Activated T-helper 1 cell treated with anti-CD3 and anti-CD28 coated beads, Interleukin-2, amount 50 U/mL, for 16 hours (primary cell): ENCODE data around the gene ZACN.
"Not testable (repeated sequence)": the region's sequence is repeated elsewhere in the genome, so short reads cannot be mapped to it uniquely, and the experiment has no call there.

ENCODE experiments used
- DNase-seq, 2 donors: peaks; one replicate each; pipeline ENCODE4 v3.0.0-alpha.2; 2020; ENCODE audit warnings: low read depth in 1 of 2, low spot score in 1 of 2

The ZACN gene

GRCh38 chr17:76078860-76079534 lies at the start of gene ZACN:
Gene ZACN, plus strand, starts transcription at chr17:76079182. Its CDS starts 83 bp downstream, at chr17:76079265.
- DNase-seq: no peak

- DNase-seq: no peak
Observed at GRCh38 chr17:76032073-76032779, 46.8 kb upstream of the ZACN start.

GRCh38 chr17:76032780-76033108 lies 46.2 kb upstream of the ZACN start:
- no peak for DNase-seq

- no peak for DNase-seq
Observed at GRCh38 chr17:76033139-76033538, 45.8 kb upstream of the ZACN start.

- DNase-seq: no peak
Observed at GRCh38 chr17:76034428-76035350, 44.3 kb upstream of the ZACN start.

- DNase-seq: no peak
Observed at GRCh38 chr17:76036497-76037261, 42.3 kb upstream of the ZACN start.

DNA sequence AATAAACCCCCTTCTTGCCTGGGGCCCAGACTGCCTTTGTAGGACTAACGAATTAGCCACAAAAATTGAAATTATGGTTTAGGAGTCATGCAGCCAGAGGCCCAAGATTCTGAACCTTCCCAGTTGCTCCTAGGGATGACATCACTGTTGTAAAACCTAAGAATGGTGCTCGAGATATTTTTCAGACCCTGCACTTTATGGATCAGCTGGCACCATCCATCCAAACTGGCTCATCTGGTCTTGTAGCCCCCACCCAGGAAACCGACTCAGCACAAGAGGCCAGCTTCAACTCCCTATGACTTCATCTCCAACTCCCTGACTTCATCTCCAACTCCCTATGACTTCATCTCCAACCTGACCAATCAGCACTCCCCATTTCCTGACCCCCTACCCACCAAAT lies 40.9 kb upstream of the ZACN start:
- DNase-seq: no peak

DNA sequence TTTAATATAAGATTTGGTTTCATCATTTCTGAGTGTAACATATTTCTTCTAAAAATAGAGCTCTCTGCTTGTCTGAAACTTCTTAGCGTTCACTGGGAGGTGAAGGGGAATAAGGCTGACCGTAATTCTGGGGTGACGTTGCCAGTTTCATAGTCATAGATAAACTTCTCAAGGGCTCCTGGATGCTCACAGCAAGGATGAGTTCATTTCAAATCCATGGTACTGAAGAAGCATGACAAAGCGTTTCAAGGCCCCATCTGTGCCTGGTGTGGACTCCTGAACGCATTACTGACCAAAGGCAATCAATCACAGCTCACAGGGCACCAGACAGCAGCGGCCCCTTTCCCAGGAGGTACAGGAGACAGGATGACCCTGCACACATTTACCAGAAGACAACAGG lies 39.9 kb upstream of the ZACN start:
- DNase-seq: no peak

DNA sequence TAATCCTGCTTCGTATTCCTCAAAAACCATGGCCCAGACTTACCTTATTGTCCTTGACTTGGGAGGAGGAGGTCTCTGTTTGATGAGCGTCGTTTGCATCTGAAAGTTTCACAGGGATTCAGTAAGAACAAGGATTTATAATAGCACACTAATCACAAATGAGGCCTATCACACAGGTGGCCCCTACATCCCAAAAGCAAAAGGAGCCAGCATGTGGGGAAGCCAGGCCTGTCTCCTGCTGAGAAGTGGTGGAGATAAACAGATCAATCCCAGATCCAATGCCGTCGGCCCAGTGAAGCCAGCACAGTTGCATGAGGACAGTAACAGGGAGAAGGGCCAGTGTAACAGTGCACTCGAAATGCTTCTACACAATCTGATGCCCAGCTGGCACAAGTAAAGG lies 38.6 kb upstream of the ZACN start:
- no peak for DNase-seq

DNA sequence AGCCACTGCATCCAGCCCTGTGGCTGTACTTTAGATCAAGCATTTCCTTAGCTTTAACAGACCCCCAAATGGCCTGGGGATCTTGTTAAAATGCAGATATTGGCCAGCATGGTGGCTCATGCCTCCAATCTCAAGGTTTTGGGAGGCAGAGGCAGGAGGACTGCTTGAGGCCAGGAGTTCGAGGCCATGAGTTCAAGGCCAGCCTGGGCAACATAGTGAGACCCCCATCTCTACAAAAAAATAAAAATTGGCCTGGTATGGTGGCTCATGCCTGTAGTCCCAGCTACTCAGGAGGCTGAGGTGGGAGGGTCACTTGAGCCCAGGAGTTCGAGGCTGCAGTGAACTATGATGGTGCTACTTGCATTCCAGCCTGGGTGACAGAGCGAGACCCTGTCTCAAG lies 36.1 kb upstream of the ZACN start:
- DNase-seq: not testable (repeated sequence)

DNA sequence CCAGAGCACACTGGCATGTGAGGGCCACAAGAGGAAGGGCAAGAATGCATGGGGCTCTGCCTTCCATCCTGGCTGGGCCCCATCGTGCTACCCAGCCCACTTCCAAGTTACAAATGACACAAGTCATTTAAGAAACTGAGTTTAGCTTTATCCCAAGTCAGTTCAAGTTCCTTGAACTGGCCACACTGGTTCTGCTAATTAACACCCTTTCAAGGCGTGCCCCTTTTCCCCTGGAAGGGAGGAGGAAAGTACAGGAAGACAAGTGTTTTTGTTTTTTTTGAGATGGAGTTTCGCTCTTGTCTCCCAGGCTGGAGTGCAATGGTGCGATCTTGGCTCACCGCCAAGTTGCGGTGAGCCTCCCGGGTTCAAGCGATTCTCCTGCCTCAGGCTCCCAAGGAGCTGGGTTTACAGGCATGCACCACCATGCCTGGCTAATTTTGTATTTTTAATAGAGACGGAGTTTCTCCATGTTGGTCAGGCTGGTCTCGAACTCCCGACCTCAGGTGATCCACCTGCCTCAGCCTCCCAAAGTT lies 34.4 kb upstream of the ZACN start:
- DNase-seq: not testable (repeated sequence)

DNA sequence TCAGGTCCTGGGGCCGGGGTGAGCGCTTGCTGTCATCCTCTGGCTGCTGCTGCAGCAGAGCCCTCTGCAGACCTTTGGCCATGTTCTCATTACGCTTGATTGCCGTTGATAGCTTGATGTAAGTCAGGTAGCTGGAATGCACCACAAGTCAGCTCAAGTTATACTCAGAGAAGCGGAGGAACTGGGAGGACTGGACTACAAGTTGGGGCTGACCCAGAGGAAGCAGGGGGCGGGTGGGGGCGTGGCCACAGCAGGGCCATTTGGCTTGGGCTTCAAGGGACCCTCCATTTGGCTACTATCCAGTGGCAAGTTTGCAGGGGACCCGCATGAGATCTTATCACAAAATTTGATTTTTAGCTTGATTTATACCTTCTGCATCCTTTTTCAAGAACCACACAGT lies 32.9 kb upstream of the ZACN start:
- no peak for DNase-seq

- no peak for DNase-seq
Observed at GRCh38 chr17:76048025-76048605, 30.9 kb upstream of the ZACN start.

GRCh38 chr17:76048711-76049110 lies 30.3 kb upstream of the ZACN start:
- no peak for DNase-seq

DNA sequence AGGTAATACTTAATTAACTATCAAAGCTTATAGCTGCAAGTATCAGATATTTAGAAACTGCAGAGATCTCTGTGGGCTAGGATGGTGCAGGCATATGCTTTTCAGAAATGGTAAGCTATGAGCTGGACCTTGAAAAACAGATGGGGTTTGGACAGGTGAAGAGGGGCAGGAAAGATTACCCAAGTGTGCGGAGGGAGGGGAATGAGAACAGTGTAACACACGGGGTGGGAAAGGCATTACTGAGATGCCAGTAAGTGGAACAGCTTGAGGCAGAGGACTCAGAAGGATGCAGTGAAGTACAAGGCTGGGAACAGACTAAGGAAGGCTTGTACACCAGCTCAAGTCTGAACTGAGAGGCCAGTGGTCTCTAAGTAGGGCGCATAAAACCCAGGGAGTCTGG lies 29.7 kb upstream of the ZACN start:
- no peak for DNase-seq

GRCh38 chr17:76049836-76050537 lies 29.0 kb upstream of the ZACN start:
- DNase-seq: no peak

- no peak for DNase-seq
Observed at GRCh38 chr17:76050538-76051467, 28.2 kb upstream of the ZACN start.

DNA sequence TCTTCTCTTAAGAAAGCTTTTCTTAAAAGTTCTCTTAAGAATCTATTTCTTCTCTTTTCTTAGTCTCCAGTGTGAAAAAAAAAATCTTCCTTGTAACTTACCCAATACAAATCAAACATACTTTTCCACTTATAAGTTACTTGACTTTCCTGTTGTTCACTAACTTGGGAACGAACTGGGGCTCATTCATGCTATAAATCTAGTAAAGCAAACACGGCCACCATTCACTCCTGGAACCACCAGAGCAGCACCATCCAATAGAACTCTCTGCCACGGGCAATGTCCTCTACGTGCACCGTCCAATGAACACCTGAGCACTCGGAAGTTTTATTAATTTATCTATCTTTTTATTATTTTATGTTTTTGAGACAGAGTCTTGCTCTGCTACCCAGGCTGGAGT lies 27.4 kb upstream of the ZACN start:
- DNase-seq: no peak
